Prostate gland (tissue), 2 donors: ENCODE measurements around the gene LYRM2.
"Not testable (repeated sequence)": the region's sequence is repeated elsewhere in the genome, so short reads cannot be mapped to it uniquely, and the experiment has no call there.

Source experiments
- POLR2A ChIP-seq: fragments of 450-650 bp; IDR thresholded peaks from one replicate; pipeline ENCODE4 v1.6.1; 2016; ENCODE audit warnings: antibody characterized with exemption, mild to moderate bottlenecking
- TF ChIP-seq, protein P1 (sequence below), 4 experiments: fragments of 200-600 bp in 2 of 4; fragments of 450-650 bp in 2 of 4; sonication (generic) in 2 of 4; IDR thresholded peaks; 1 replicate in 3 of 4; 2 replicates in 1 of 4; pipeline ENCODE4 v1.5.1; 2016 to 2019; ENCODE audit warnings: antibody characterized with exemption in 4 of 4, mild to moderate bottlenecking in 2 of 4, moderate library complexity in 2 of 4

DNA sequence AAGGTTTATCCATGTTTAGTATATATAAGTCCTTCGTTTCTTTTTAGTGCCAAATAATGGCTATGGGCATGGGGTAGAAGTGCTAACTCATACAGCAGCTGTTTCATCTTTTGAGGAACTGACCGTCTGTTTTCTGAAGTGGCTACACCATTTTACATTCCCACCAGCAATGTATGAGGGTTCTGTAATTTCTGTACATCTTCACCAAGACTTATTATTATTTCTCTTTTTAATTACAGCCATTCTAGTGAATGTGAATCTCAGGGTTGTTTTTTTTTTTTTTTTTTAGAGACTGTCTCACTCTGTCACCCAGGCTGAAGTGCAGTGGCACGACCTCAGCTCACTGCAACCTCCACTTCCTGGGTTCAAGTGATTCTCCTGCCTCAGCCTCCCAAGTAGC, 2.1 kb downstream of the LYRM2 start:
- TF ChIP-seq, protein P1, sequence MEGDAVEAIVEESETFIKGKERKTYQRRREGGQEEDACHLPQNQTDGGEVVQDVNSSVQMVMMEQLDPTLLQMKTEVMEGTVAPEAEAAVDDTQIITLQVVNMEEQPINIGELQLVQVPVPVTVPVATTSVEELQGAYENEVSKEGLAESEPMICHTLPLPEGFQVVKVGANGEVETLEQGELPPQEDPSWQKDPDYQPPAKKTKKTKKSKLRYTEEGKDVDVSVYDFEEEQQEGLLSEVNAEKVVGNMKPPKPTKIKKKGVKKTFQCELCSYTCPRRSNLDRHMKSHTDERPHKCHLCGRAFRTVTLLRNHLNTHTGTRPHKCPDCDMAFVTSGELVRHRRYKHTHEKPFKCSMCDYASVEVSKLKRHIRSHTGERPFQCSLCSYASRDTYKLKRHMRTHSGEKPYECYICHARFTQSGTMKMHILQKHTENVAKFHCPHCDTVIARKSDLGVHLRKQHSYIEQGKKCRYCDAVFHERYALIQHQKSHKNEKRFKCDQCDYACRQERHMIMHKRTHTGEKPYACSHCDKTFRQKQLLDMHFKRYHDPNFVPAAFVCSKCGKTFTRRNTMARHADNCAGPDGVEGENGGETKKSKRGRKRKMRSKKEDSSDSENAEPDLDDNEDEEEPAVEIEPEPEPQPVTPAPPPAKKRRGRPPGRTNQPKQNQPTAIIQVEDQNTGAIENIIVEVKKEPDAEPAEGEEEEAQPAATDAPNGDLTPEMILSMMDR (IDR thresholded peaks at IDR 0.05), result not testable (repeated sequence)
- not testable (repeated sequence) for TF ChIP-seq POLR2A
